Hepatocyte (in vitro differentiated cells): ENCODE results near the gene DISC1. TPM values are rescaled to one million over a fixed set of nuclear protein-coding genes. Genes with fewer than 3 reads are reported as not detected.

Source experiments
- DNase-seq: peaks from one replicate; pipeline ENCODE4 v3.0.0-alpha.2; 2016; ENCODE audit warnings: low spot score
- H2AFZ ChIP-seq: fragments of 200-600 bp; sonication (generic); 2 replicates; pipeline ENCODE4 v1.6.0; 2016; ENCODE audit warnings: antibody characterized with exemption, mild to moderate bottlenecking
- H3K27ac ChIP-seq: fragments of 200-600 bp; sonication (generic); 2 replicates; pipeline ENCODE4 v1.5.1; 2016; ENCODE audit warnings: mild to moderate bottlenecking
- H3K27me3 ChIP-seq: fragments of 200-600 bp; sonication (generic); 2 replicates; pipeline ENCODE4 v1.6.1; 2016
- H3K36me3 ChIP-seq: fragments of 200-600 bp; sonication (generic); replicated peaks from 2 replicates; pipeline ENCODE4 v1.5.1; 2016; ENCODE audit warnings: low read depth; ENCODE audit not compliant: insufficient read depth
- H3K4me1 ChIP-seq: fragments of 200-600 bp; sonication (generic); 2 replicates; pipeline ENCODE4 v1.5.1; 2016; ENCODE audit warnings: mild to moderate bottlenecking, moderate library complexity; ENCODE audit not compliant: insufficient read depth
- H3K4me2 ChIP-seq: fragments of 200-600 bp; sonication (generic); 2 replicates; pipeline ENCODE4 v1.6.0; 2016
- H3K4me3 ChIP-seq: fragments of 200-600 bp; sonication (generic); 2 replicates; pipeline ENCODE4 v1.5.1; 2016; ENCODE audit warnings: mild to moderate bottlenecking
- H3K79me2 ChIP-seq: fragments of 200-600 bp; sonication (generic); 2 replicates; pipeline ENCODE4 v1.6.0; 2017; ENCODE audit warnings: mild to moderate bottlenecking
- H3K9me2 ChIP-seq: fragments of 200-600 bp; sonication (generic); replicated peaks from 2 replicates; pipeline ENCODE4 v1.6.0; 2017; ENCODE audit warnings: mild to moderate bottlenecking; ENCODE audit not compliant: insufficient read depth
- H3K9me3 ChIP-seq: fragments of 200-600 bp; sonication (generic); 2 replicates; pipeline ENCODE4 v1.5.1; 2016; ENCODE audit warnings: low read depth, mild to moderate bottlenecking
- H4K20me1 ChIP-seq: fragments of 200-600 bp; sonication (generic); 2 replicates; pipeline ENCODE4 v1.6.0; 2016; ENCODE audit warnings: mild to moderate bottlenecking; ENCODE audit not compliant: insufficient read depth, poor library complexity, severe bottlenecking
- EZH2 ChIP-seq: fragments of 200-600 bp; sonication (generic); IDR thresholded peaks from 2 replicates; pipeline ENCODE4 v1.6.1; 2016; ENCODE audit warnings: antibody characterized with exemption, mild to moderate bottlenecking, borderline replicate concordance
- EZH2phosphoT487 ChIP-seq: fragments of 200-600 bp; sonication (generic); IDR thresholded peaks from one replicate; pipeline ENCODE4 v1.6.1; 2018; ENCODE audit warnings: antibody characterized with exemption, mild to moderate bottlenecking, low read depth, moderate library complexity; ENCODE audit not compliant: unreplicated experiment, severe bottlenecking
- WGBS: methylation state at CpG from one replicate; pipeline ENCODE4 v1.1.6; 2016; ENCODE audit warnings: low lambda C conversion rate; ENCODE audit errors: missing lambda C conversion rate; 5-methylcytosine and 5-hydroxymethylcytosine counted together
- polyA plus RNA-seq: library from polyadenylated mRNA; unstranded; fragments of >200 nt; fragmentation: Nextera tagmentation; extraction: Ambion mirVana; gene quantifications from 2 replicates; pipeline ENCODE4 v1.2.1, GENCODE V29; 2016
- total RNA-seq: library from RNA; depleted of rRNA; stranded (reverse); fragments of >200 nt; gene quantifications from 2 replicates; pipeline ENCODE4 v1.2.3, GENCODE V29; 2014
- TF ChIP-seq, protein P1 (sequence below): fragments of 200-600 bp; sonication (generic); IDR thresholded peaks from 2 replicates; pipeline ENCODE4 v1.5.1; 2016; ENCODE audit warnings: antibody characterized with exemption, mild to moderate bottlenecking; ENCODE audit not compliant: poor library complexity

The DISC1 gene
- total and polyA plus RNA-seq, 2 experiments from 2014 or later: 3.0 to 4.7 TPM

DNA sequence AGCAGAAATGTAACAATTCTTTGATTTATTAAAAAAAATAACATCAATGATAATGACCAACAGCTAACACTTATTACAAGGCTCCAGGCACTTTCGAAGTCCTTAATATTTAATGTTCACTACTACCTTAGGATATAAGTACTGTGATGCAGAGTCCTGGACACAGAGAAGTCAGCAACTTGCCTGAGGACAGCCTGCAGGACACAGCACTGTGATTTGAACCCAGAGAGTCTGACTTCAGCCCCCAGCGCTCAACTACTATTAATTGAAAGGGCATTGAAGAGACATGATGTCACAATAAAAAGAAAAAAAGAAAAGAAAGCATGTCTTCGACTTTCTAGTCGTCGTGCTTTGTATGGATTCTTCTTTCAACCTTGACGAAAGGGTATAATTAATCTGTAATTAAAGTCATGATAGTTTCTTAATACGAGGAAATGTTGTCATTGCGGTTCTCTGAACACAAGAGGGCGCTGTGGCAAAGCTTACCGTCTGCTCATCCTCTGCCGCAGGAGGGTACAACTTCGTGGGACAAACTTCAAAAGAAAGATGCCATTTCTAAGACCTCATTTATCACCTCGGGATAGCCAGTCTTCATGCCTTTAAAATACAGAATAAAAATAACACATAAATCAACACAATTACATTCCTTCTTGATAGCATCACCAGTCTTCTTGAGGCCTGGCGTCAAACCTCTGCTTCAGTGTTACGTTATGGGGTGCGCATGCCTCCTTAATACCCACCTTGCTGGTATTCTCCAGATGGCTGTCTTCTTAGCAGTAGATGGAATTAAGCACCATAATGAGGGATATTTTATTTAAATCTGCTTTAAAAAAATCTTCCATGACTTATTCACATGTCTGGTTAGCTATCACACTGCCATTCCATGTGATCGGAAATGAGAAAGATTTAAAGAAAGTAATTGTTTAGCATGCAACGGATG, 240.1 kb downstream of the DISC1 start:
- H3K27me3 ChIP-seq: no peaks in the 10 kb centered on the region
- no peaks in the 10 kb centered on the region for H4K20me1 ChIP-seq
- peak overlapping the region; percentile 39 for H3K27ac ChIP-seq
- H2AFZ ChIP-seq: no peak overlapping the region
- peak overlapping the region; percentile 11 for H3K4me2 ChIP-seq
- no peaks in the 10 kb centered on the region for H3K9me3 ChIP-seq
- peak; percentile 80 for DNase-seq
- WGBS: 33% methylated on average over 18 of the region's 18 CpGs
- no peaks in the 10 kb centered on the region for H3K9me2 ChIP-seq
- no peaks in the 10 kb centered on the region for H3K36me3 ChIP-seq
- H3K4me1 ChIP-seq: peaks cover 18% of the 10 kb centered on the region
- TF ChIP-seq EZH2: no peak
- TF ChIP-seq, protein P1, sequence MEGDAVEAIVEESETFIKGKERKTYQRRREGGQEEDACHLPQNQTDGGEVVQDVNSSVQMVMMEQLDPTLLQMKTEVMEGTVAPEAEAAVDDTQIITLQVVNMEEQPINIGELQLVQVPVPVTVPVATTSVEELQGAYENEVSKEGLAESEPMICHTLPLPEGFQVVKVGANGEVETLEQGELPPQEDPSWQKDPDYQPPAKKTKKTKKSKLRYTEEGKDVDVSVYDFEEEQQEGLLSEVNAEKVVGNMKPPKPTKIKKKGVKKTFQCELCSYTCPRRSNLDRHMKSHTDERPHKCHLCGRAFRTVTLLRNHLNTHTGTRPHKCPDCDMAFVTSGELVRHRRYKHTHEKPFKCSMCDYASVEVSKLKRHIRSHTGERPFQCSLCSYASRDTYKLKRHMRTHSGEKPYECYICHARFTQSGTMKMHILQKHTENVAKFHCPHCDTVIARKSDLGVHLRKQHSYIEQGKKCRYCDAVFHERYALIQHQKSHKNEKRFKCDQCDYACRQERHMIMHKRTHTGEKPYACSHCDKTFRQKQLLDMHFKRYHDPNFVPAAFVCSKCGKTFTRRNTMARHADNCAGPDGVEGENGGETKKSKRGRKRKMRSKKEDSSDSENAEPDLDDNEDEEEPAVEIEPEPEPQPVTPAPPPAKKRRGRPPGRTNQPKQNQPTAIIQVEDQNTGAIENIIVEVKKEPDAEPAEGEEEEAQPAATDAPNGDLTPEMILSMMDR: peak; percentile 93
- no peaks in the 10 kb centered on the region for H3K79me2 ChIP-seq
- H3K4me3 ChIP-seq: no peak overlapping the region

- Histone ChIP-seq H3K9me3 (no peaks in the 10 kb centered on the region), H2AFZ (no peak overlapping the region), H3K4me3 (no peak overlapping the region), H3K9me2 (no peaks in the 10 kb centered on the region), H3K4me2 (peak overlapping the region; percentile 11), H3K36me3 (no peaks in the 10 kb centered on the region), H3K79me2 (no peaks in the 10 kb centered on the region), H3K4me1 (peaks cover 18% of the 10 kb centered on the region), H3K27ac (peak overlapping the region; percentile 39), H4K20me1 (no peaks in the 10 kb centered on the region), H3K27me3 (no peaks in the 10 kb centered on the region)
- whole genome bisulfite sequencing: 31% methylated on average over 2 of the region's 2 CpGs
- TF ChIP-seq, protein P1: no peak
- TF ChIP-seq EZH2: no peak
- TF ChIP-seq EZH2phosphoT487: no peak
- DNase-seq: no peak
Observed at GRCh38 chr1:231867607-231868006, 241.0 kb downstream of the DISC1 start.

- TF ChIP-seq, protein P1: no peak
- TF ChIP-seq EZH2phosphoT487 (no peak), EZH2 (no peak)
Observed at GRCh38 chr1:231869364-231869763, 242.8 kb downstream of the DISC1 start.

More at GRCh38 chr1:231869364-231869763, 242.8 kb downstream of the DISC1 start:
- Histone ChIP-seq H2AFZ (no peak overlapping the region), H3K9me3 (no peaks in the 10 kb centered on the region), H3K27ac (no peak overlapping the region), H3K4me2 (no peak overlapping the region), H3K9me2 (no peaks in the 10 kb centered on the region), H3K27me3 (no peaks in the 10 kb centered on the region), H3K36me3 (no peaks in the 10 kb centered on the region), H3K79me2 (no peaks in the 10 kb centered on the region), H3K4me1 (peaks cover 18% of the 10 kb centered on the region), H4K20me1 (no peaks in the 10 kb centered on the region), H3K4me3 (no peak overlapping the region)
- no peak for DNase-seq
- WGBS: 91% methylated on average over 2 of the region's 2 CpGs
